H1 (cell line): ENCODE measurements around the gene PPOX. TPM values are rescaled to one million over a fixed set of nuclear protein-coding genes. Genes with fewer than 3 reads are reported as not detected.

Experiments used
- E2F6 ChIP-seq: IDR thresholded peaks from 2 replicates; pipeline ENCODE4 v1.6.1; 2012; ENCODE audit warnings: inconsistent platforms
- SIN3A ChIP-seq, 2 experiments: IDR thresholded peaks in 1 of 2; conservative IDR thresholded peaks in 1 of 2; 2 replicates each; pipeline ENCODE4 v1.6.1; 2011 to 2012; ENCODE audit warnings: low read length in 2 of 2, improper control_type of control experiment in 1 of 2, low read depth in 1 of 2, mild to moderate bottlenecking in 1 of 2
- polyA plus RNA-seq, 7 experiments: library from polyadenylated mRNA; depleted of rRNA in 3 of 7; stranded (reverse) in 5 of 7; unstranded in 2 of 7; fragments of >200 nt in 5 of 7; fragments of 200-250 nt in 2 of 7; gene quantifications; 1 replicate in 5 of 7; 2 replicates in 1 of 7; 4 replicates in 1 of 7; pipeline versions ENCODE4 v1.2.1 to v1.2.3, GENCODE V29; 2011 to 2013; ENCODE audit warnings: missing spikeins in 2 of 7, mixed read lengths in 2 of 7
- total RNA-seq: library from RNA; stranded (reverse); fragmentation: NEBNext Ultra II Directional; extraction: Animal tissue kit (Norgen Biotek cat#: 25700); gene quantifications from 2 replicates; pipeline ENCODE4 v1.2.1, GENCODE V29; 2021

PPOX gene
- total and polyA plus RNA-seq, 2 of the 8 experiments (the other 6 are each of a cell fraction or from before 2014, with no cell fraction given) = 39.4 to 40.4 TPM

GRCh38 chr1:161172776-161173376 is 6.7 kb downstream of the PPOX start (continued):
- TF ChIP-seq E2F6 (no peak), SIN3A (conservative IDR thresholded peaks at IDR 0.05 in 1 of 2, IDR thresholded peaks at IDR 0.05 in 1 of 2; ENCODE audit: low read depth in 1 of 2, low read length in 2 of 2) (no peak)
